IPS-15b (cell line): ENCODE data around the gene FANCF.

Experiments
- H3K27me3 ChIP-seq: one replicate; pipeline ENCODE4 v1.6.1; 2013; ENCODE audit warnings: low read length; ENCODE audit not compliant: control insufficient read depth, insufficient read depth
- H3K36me3 ChIP-seq: one replicate; pipeline ENCODE4 v1.6.1; 2013; ENCODE audit warnings: low read length; ENCODE audit not compliant: control insufficient read depth, insufficient read depth
- H3K4me1 ChIP-seq: one replicate; pipeline ENCODE4 v1.6.1; 2013; ENCODE audit warnings: mild to moderate bottlenecking, low read length; ENCODE audit not compliant: control insufficient read depth, insufficient read depth
- H3K4me3 ChIP-seq: one replicate; pipeline ENCODE4 v1.5.1; 2013; ENCODE audit warnings: low read depth, low read length
- H3K9ac ChIP-seq: one replicate; pipeline ENCODE4 v1.6.1; 2013; ENCODE audit warnings: low read depth, mild to moderate bottlenecking, low read length
- H3K9me3 ChIP-seq: one replicate; pipeline ENCODE4 v1.6.1; 2013; ENCODE audit warnings: mild to moderate bottlenecking, low read length; ENCODE audit not compliant: control insufficient read depth, insufficient read depth

The FANCF gene

GRCh38 chr11:22603933-22604332 lies 21.7 kb downstream of the FANCF start:
- H3K36me3 ChIP-seq = no peaks in the 10 kb centered on the region
- no peaks in the 10 kb centered on the region for H3K9me3 ChIP-seq
- no peak overlapping the region for H3K4me3 ChIP-seq
- H3K4me1 ChIP-seq = no peaks in the 10 kb centered on the region
- H3K9ac ChIP-seq = no peak overlapping the region
- H3K27me3 ChIP-seq = no peaks in the 10 kb centered on the region

GRCh38 chr11:22602504-22602903 lies 23.1 kb downstream of the FANCF start:
- no peaks in the 10 kb centered on the region for H3K36me3 ChIP-seq
- H3K4me3 ChIP-seq = no peak overlapping the region
- no peaks in the 10 kb centered on the region for H3K9me3 ChIP-seq
- H3K4me1 ChIP-seq = no peaks in the 10 kb centered on the region
- no peaks in the 10 kb centered on the region for H3K27me3 ChIP-seq
- no peak overlapping the region for H3K9ac ChIP-seq

DNA sequence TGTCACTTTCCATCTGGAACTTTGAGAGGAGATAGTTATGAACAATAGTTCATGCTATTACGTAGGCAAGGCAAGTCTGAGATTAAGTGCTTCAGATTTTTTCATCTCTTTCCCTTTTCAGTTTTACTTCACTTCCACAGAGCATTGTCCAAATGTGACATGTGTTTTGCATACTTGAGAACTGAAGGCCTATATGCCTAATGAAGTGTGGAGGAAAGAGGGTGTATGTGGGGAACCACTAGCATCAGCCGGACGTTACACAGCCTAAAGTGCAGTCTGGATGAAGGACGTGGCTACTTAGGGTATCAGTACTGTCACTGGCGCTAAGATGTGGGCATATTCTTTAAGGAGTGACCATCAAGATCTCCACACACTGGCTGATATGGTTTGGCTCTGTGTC lies 26.2 kb downstream of the FANCF start:
- Histone ChIP-seq H3K9me3 (no peaks in the 10 kb centered on the region), H3K4me3 (no peak overlapping the region), H3K27me3 (no peaks in the 10 kb centered on the region), H3K9ac (no peak overlapping the region), H3K36me3 (no peaks in the 10 kb centered on the region), H3K4me1 (no peaks in the 10 kb centered on the region)

- Histone ChIP-seq H3K4me1 (no peaks in the 10 kb centered on the region), H3K9me3 (no peaks in the 10 kb centered on the region), H3K36me3 (no peaks in the 10 kb centered on the region), H3K27me3 (no peaks in the 10 kb centered on the region), H3K4me3 (no peak overlapping the region), H3K9ac (no peak overlapping the region)
Observed at GRCh38 chr11:22597062-22597461, 28.6 kb downstream of the FANCF start.

- Histone ChIP-seq H3K4me1 (no peaks in the 10 kb centered on the region), H3K36me3 (no peaks in the 10 kb centered on the region), H3K27me3 (no peaks in the 10 kb centered on the region), H3K9ac (no peak overlapping the region), H3K4me3 (no peak overlapping the region), H3K9me3 (no peaks in the 10 kb centered on the region)
Observed at GRCh38 chr11:22584976-22585375, 40.6 kb downstream of the FANCF start.

DNA sequence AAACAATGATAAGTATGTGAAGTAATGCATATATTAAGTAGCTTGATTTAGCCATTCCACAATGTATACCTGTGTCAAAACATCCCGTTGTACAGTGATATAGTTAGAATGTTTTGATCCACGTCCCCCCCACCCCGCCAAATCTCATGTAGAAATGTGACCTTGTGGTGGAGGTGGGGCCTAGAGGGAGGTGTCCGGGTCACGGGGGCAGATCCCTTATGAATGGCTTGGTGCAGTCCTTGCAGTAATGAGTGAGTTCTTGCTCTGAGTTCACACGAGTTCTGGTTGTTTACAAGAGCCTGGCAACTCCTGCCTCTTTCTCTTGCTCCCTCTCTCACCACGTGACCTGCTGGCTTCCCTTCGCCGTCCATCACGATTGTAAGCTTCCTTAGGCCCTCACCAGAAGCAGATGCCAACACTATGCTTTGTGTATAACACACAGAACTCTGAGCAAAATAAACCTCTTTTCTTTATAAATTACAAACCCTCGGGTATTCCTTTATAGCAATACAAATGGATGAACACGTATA lies 41.6 kb downstream of the FANCF start:
- Histone ChIP-seq H3K27me3 (no peaks in the 10 kb centered on the region), H3K4me1 (no peaks in the 10 kb centered on the region), H3K9ac (no peak overlapping the region), H3K9me3 (no peaks in the 10 kb centered on the region), H3K4me3 (no peak overlapping the region), H3K36me3 (no peaks in the 10 kb centered on the region)

GRCh38 chr11:22582151-22582410 lies 43.5 kb downstream of the FANCF start:
- Histone ChIP-seq H3K4me3 (no peak overlapping the region), H3K36me3 (no peaks in the 10 kb centered on the region), H3K9ac (no peak overlapping the region), H3K4me1 (no peaks in the 10 kb centered on the region), H3K9me3 (no peaks in the 10 kb centered on the region), H3K27me3 (no peaks in the 10 kb centered on the region)

GRCh38 chr11:22581354-22582150 lies 44.1 kb downstream of the FANCF start:
- H3K4me3 ChIP-seq = no peak overlapping the region
- H3K27me3 ChIP-seq = no peaks in the 10 kb centered on the region
- no peaks in the 10 kb centered on the region for H3K4me1 ChIP-seq
- H3K9me3 ChIP-seq = no peaks in the 10 kb centered on the region
- H3K9ac ChIP-seq = no peak overlapping the region
- H3K36me3 ChIP-seq = no peaks in the 10 kb centered on the region

DNA sequence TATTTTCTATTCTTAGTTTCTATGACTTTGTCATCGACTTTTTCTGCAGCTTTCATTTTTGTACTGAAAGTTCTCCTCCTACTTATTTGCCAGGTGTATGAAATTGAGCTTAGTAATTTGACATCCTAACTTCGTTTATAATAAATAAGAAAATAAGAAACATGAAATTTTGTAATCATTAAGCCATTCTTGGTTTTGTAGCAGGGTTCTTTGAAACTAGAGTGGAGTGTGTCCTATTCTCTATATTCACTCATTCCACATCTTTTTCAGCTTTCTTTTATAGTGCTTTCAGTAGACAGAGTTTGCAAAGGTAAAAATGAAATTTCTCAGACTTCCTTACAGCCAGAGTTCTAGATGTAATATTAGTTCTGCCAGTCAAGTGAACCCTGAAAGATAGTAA lies 47.8 kb downstream of the FANCF start:
- Histone ChIP-seq H3K9ac (no peak overlapping the region), H3K4me1 (no peaks in the 10 kb centered on the region), H3K36me3 (no peaks in the 10 kb centered on the region), H3K9me3 (no peaks in the 10 kb centered on the region), H3K27me3 (no peaks in the 10 kb centered on the region), H3K4me3 (no peak overlapping the region)
